ENCODE measurements around the gene ACIN1. TPM values are rescaled to one million over a fixed set of nuclear protein-coding genes. Genes with fewer than 3 reads are reported as not detected.

The ACIN1 gene
- total and polyA plus RNA-seq, 7 donors = 45.2 to 83.2 (median 75.3) TPM

GRCh38 chr14:23021889-23022442 lies 73.0 kb downstream of the ACIN1 start:
- no peaks in the 10 kb centered on the region for H3K9me3 ChIP-seq

DNA sequence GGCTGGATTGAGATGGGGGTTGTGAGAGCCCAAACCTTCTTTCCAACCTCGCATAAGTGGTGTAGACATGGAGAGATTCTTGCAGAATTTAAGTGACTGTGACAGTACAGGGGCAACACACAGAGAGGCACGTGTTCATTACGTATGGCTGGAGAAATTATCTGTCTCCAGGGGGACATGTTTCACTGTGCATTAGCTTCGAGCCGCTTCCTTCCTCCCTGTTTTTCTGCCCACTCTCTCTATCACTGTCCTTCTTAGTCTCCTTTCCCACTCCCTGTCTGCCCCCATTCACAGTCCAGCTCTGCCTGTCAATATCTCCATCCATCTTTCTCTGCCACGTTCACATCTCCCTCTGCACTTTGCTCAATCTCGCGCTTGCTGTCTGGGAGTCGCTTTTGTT lies 73.5 kb downstream of the ACIN1 start:
- intact Hi-C loops (cut with DNase I) = no loop called here
- H3K27ac ChIP-seq = no peak overlapping the region
- no peaks in the 10 kb centered on the region for H3K27me3 ChIP-seq (ENCODE audit: insufficient read depth in 3 of 3, low read length in 2 of 3)
- DNase-seq (no peak), ATAC-seq (no peak)
- no peak for TF ChIP-seq CTCF (IDR thresholded peaks at IDR 0.05)
- 49 to 66% (median 58%) methylated on average over 9 of the region's 9 CpGs for WGBS, 3 donors
- peaks cover 7 to 33% of the 10 kb centered on the region in 2 donors for H3K36me3 ChIP-seq (ENCODE audit: insufficient read depth in 1 of 2, low read depth in 1 of 2)
- H3K4me3 ChIP-seq = no peak overlapping the region
- H3K4me1 ChIP-seq = no peaks in the 10 kb centered on the region
- no peaks in the 10 kb centered on the region for H3K9me3 ChIP-seq

More at GRCh38 chr14:23021889-23022442, 73.0 kb downstream of the ACIN1 start:
- TF ChIP-seq CTCF (IDR thresholded peaks at IDR 0.05) = no peak
- intact Hi-C loops (cut with DNase I) = no loop called here
- 42 to 63% (median 43%) methylated on average over 7 of the region's 7 CpGs for WGBS, 3 donors
- no peak overlapping the region for H3K27ac ChIP-seq
- ATAC-seq (no peak), DNase-seq (no peak)
- H3K4me3 ChIP-seq = no peak overlapping the region
- H3K36me3 ChIP-seq (ENCODE audit: insufficient read depth in 1 of 2, low read depth in 1 of 2) = peaks cover 7 to 39% of the 10 kb centered on the region in 2 donors
- no peaks in the 10 kb centered on the region for H3K27me3 ChIP-seq (ENCODE audit: insufficient read depth in 3 of 3, low read length in 2 of 3)
- no peaks in the 10 kb centered on the region for H3K4me1 ChIP-seq

GRCh38 chr14:23020143-23021128 lies 74.5 kb downstream of the ACIN1 start:
- peaks cover 7 to 23% of the 10 kb centered on the region in 2 donors for H3K36me3 ChIP-seq (ENCODE audit: insufficient read depth in 1 of 2, low read depth in 1 of 2)

GRCh38 chr14:23018107-23018506 lies 76.8 kb downstream of the ACIN1 start:
- DNase-seq = no peak
- Histone ChIP-seq H3K27me3 (ENCODE audit: insufficient read depth in 3 of 3, low read length in 2 of 3) (no peaks in the 10 kb centered on the region), H3K4me1 (no peaks in the 10 kb centered on the region), H3K27ac (no peak overlapping the region), H3K9me3 (no peaks in the 10 kb centered on the region), H3K4me3 (no peak overlapping the region), H3K36me3 (ENCODE audit: insufficient read depth in 1 of 2, low read depth in 1 of 2) (peaks cover 0 to under 1% of the 10 kb centered on the region in 2 donors)
- ATAC-seq = no peak
- intact Hi-C loops (cut with DNase I) = no loop called here
- TF ChIP-seq CTCF (IDR thresholded peaks at IDR 0.05) = no peak

More at GRCh38 chr14:23020143-23021128, 74.5 kb downstream of the ACIN1 start:
- intact Hi-C loops (cut with DNase I) = no loop called here
- no peak for TF ChIP-seq CTCF (IDR thresholded peaks at IDR 0.05)
- WGBS, 3 donors = 91 to 94% (median 92%) methylated on average over 7 of the region's 7 CpGs
- ATAC-seq (no peak), DNase-seq (no peak)
- Histone ChIP-seq H3K27ac (no peak overlapping the region), H3K4me1 (no peaks in the 10 kb centered on the region), H3K27me3 (ENCODE audit: insufficient read depth in 3 of 3, low read length in 2 of 3) (no peaks in the 10 kb centered on the region), H3K4me3 (no peak overlapping the region), H3K9me3 (no peaks in the 10 kb centered on the region)
